H1 (cell line): Measurements from ENCODE around the gene MT4. TPM values are rescaled to one million over a fixed set of nuclear protein-coding genes. Genes with fewer than 3 reads are reported as not detected.

Experiments used
- CTCF ChIA-PET: fragments of 300-600 bp; sonication (Branson Sonifier 250); formaldehyde crosslinking; loops from one replicate; lab custom pipeline; 2021; ENCODE audit not compliant: partially characterized antibody; lab: Charles Lee
- POLR2A ChIA-PET: fragments of 300-600 bp; sonication (Branson Sonifier 250); formaldehyde crosslinking; loops from one replicate; lab custom pipeline; 2021; ENCODE audit warnings: inconsistent platforms; ENCODE audit not compliant: partially characterized antibody; lab: Charles Lee
- DNase-seq, 2 experiments: peaks; one replicate each; pipeline versions ENCODE4 v3.0.0 to v3.0.0-alpha.2; 2010 to 2022; ENCODE audit warnings: low spot score in 2 of 2, low read depth in 1 of 2, mixed read lengths in 1 of 2
- FAIRE-seq: peaks from 2 replicates; lab custom pipeline; 2011; peaks lifted over from hg19 to GRCh38; lab: Jason Lieb, UNC
- H2AFZ ChIP-seq: 2 replicates; pipeline ENCODE4 v1.8.1; 2012; ENCODE audit warnings: low read length, inconsistent platforms
- H2AK5ac ChIP-seq: 2 replicates; pipeline ENCODE4 v1.6.1; 2013; ENCODE audit warnings: low read depth, low read length
- H2BK120ac ChIP-seq: replicated peaks from 2 replicates; pipeline ENCODE3; 2013; ENCODE audit warnings: low read depth, low read length, inconsistent platforms
- H2BK12ac ChIP-seq: 2 replicates; pipeline ENCODE4 v1.6.1; 2013; ENCODE audit warnings: low read depth, low read length
- H2BK15ac ChIP-seq: 2 replicates; pipeline ENCODE4 v1.6.1; 2013; ENCODE audit warnings: low read length
- H2BK20ac ChIP-seq: 2 replicates; pipeline ENCODE4 v1.6.1; 2013; ENCODE audit warnings: low read length
- H2BK5ac ChIP-seq: 2 replicates; pipeline ENCODE4 v1.6.1; 2013; ENCODE audit warnings: low read depth, low read length
- H3K14ac ChIP-seq: 2 replicates; pipeline ENCODE4 v1.6.1; 2013; ENCODE audit warnings: inconsistent platforms; ENCODE audit not compliant: insufficient read length
- H3K18ac ChIP-seq: 2 replicates; pipeline ENCODE4 v1.6.1; 2013; ENCODE audit warnings: low read length; ENCODE audit errors: extremely low read depth
- H3K23ac ChIP-seq: 2 replicates; pipeline ENCODE4 v1.6.1; 2013; ENCODE audit warnings: inconsistent platforms; ENCODE audit not compliant: insufficient read length
- H3K23me2 ChIP-seq: 2 replicates; pipeline ENCODE4 v1.6.1; 2013; ENCODE audit warnings: low read depth, low read length
- H3K27ac ChIP-seq: 2 replicates; pipeline ENCODE4 v1.6.1; 2011; ENCODE audit warnings: low read depth, low read length, inconsistent platforms
- H3K27me3 ChIP-seq, 4 experiments: replicated peaks in 1 of 4; 1 replicate in 1 of 4; 2 replicates in 3 of 4; pipeline versions ENCODE4 v1.6.1 to v1.8.1; 2011 to 2013; ENCODE audit warnings: low read length in 3 of 4, mild to moderate bottlenecking in 3 of 4, inconsistent platforms in 2 of 4, mixed read lengths in 2 of 4, moderate library complexity in 1 of 4; ENCODE audit not compliant: control insufficient read depth in 3 of 4, insufficient read depth in 3 of 4; ENCODE audit errors: extremely low read depth in 1 of 4
- H3K36me3 ChIP-seq, 4 experiments: 2 replicates each; pipeline versions ENCODE4 v1.6.1 to v1.8.1; 2011 to 2013; ENCODE audit warnings: mild to moderate bottlenecking in 4 of 4, low read length in 3 of 4, moderate library complexity in 2 of 4, control low read depth in 1 of 4, inconsistent platforms in 1 of 4; ENCODE audit not compliant: insufficient read depth in 4 of 4, control insufficient read depth in 2 of 4
- H3K4ac ChIP-seq: replicated peaks from 2 replicates; pipeline ENCODE3; 2013; ENCODE audit warnings: low read length, low read depth, mixed read lengths, inconsistent platforms; ENCODE audit not compliant: insufficient read length
- H3K4me1 ChIP-seq, 4 experiments: replicated peaks in 1 of 4; 1 replicate in 1 of 4; 2 replicates in 3 of 4; pipeline versions ENCODE4 v1.6.1 to v1.8.1; 2011 to 2013; ENCODE audit warnings: low read length in 3 of 4, inconsistent platforms in 2 of 4, mixed read lengths in 1 of 4; ENCODE audit not compliant: insufficient read depth in 4 of 4, control insufficient read depth in 3 of 4
- H3K4me2 ChIP-seq, 2 experiments: 2 replicates each; pipeline versions ENCODE4 v1.6.1 to v1.8.1; 2011 to 2013; ENCODE audit warnings: low read depth in 2 of 2, low read length in 2 of 2, control low read depth in 1 of 2, inconsistent platforms in 1 of 2, mild to moderate bottlenecking in 1 of 2; ENCODE audit not compliant: insufficient read depth in 1 of 2
- H3K4me3 ChIP-seq, 4 experiments: fragments of 200-600, 300-600 bp in 1 of 4; sonication (generic), shearing (Covaris generic), sonication (Bioruptor Twin) in 1 of 4; 2 replicates each; pipeline versions ENCODE4 v1.5.1 to v1.8.1; 2011 to 2016; ENCODE audit warnings: low read length in 4 of 4, low read depth in 3 of 4, control low read depth in 2 of 4, inconsistent platforms in 2 of 4, mild to moderate bottlenecking in 2 of 4, mixed read lengths in 1 of 4, moderate library complexity in 1 of 4; ENCODE audit not compliant: insufficient read depth in 2 of 4; ENCODE audit errors: extremely low read depth in 1 of 4
- H3K56ac ChIP-seq: replicated peaks from 2 replicates; pipeline ENCODE3; 2013; ENCODE audit warnings: low read depth, mild to moderate bottlenecking, mixed read lengths, low read length, inconsistent platforms; ENCODE audit not compliant: insufficient read length
- H3K79me1 ChIP-seq: 2 replicates; pipeline ENCODE4 v1.6.1; 2013; ENCODE audit warnings: low read depth, low read length, control low read depth
- H3K79me2 ChIP-seq, 2 experiments: 2 replicates each; pipeline versions ENCODE4 v1.6.1 to v1.8.1; 2012 to 2013; ENCODE audit warnings: low read length in 2 of 2, mild to moderate bottlenecking in 2 of 2, inconsistent platforms in 1 of 2; ENCODE audit not compliant: insufficient read depth in 2 of 2, control insufficient read depth in 1 of 2
- H3K9ac ChIP-seq, 4 experiments: replicated peaks in 1 of 4; 1 replicate in 1 of 4; 2 replicates in 3 of 4; pipeline versions ENCODE4 v1.6.1 to v1.8.1; 2011 to 2013; ENCODE audit warnings: low read depth in 3 of 4, low read length in 3 of 4, control low read depth in 2 of 4, mild to moderate bottlenecking in 2 of 4, moderate library complexity in 2 of 4, inconsistent platforms in 1 of 4; ENCODE audit errors: extremely low read depth in 1 of 4
- H3K9me3 ChIP-seq, 2 experiments: 2 replicates each; pipeline versions ENCODE4 v1.6.1 to v1.8.1; 2012 to 2013; ENCODE audit warnings: mild to moderate bottlenecking in 2 of 2, moderate library complexity in 2 of 2, control low read depth in 1 of 2, inconsistent platforms in 1 of 2, low read depth in 1 of 2, low read length in 1 of 2, mixed read lengths in 1 of 2; ENCODE audit not compliant: insufficient read depth in 2 of 2
- H4K20me1 ChIP-seq, 2 experiments: replicated peaks in 1 of 2; 2 replicates each; pipeline versions ENCODE3 to v1.8.1; 2011 to 2013; ENCODE audit warnings: inconsistent platforms in 2 of 2, low read length in 2 of 2, mild to moderate bottlenecking in 1 of 2; ENCODE audit not compliant: insufficient read depth in 2 of 2, control insufficient read depth in 1 of 2
- H4K5ac ChIP-seq: 2 replicates; pipeline ENCODE4 v1.6.1; 2013; ENCODE audit warnings: low read length, low read depth, mixed read lengths, inconsistent platforms; ENCODE audit not compliant: insufficient read length
- H4K8ac ChIP-seq: 2 replicates; pipeline ENCODE4 v1.8.0; 2013; ENCODE audit warnings: mild to moderate bottlenecking, moderate library complexity, low read length, inconsistent platforms; ENCODE audit not compliant: insufficient read depth; ENCODE audit errors: extremely low read depth
- H4K91ac ChIP-seq: replicated peaks from 2 replicates; pipeline ENCODE3; 2013; ENCODE audit warnings: low read length, mixed read lengths, inconsistent platforms; ENCODE audit not compliant: insufficient read length
- BCL11A ChIP-seq, 2 experiments: IDR thresholded peaks; one replicate each; pipeline ENCODE4 v1.6.1; 2011; ENCODE audit warnings: low read depth in 2 of 2, low read length in 2 of 2, mild to moderate bottlenecking in 2 of 2
- BRCA1 ChIP-seq: IDR thresholded peaks from 2 replicates; pipeline ENCODE4 v1.6.1; 2012; ENCODE audit warnings: low read depth, low read length, improper control_type of control experiment
- CREB1 ChIP-seq: IDR thresholded peaks from 2 replicates; pipeline ENCODE4 v1.6.1; 2012; ENCODE audit warnings: inconsistent platforms
- CTCF ChIP-seq, 3 experiments: IDR thresholded peaks; 1 replicate in 2 of 3; 2 replicates in 1 of 3; pipeline versions ENCODE4 v1.5.1 to v1.6.1; 2011; ENCODE audit warnings: low read length in 3 of 3, mild to moderate bottlenecking in 3 of 3, inconsistent platforms in 2 of 3, low read depth in 1 of 3, moderate library complexity in 1 of 3; ENCODE audit not compliant: insufficient read depth in 1 of 3; ENCODE audit errors: control extremely low read depth in 1 of 3
- FOSL1 ChIP-seq: IDR thresholded peaks from 2 replicates; pipeline ENCODE4 v1.6.1; 2011; ENCODE audit warnings: mild to moderate bottlenecking, low read depth, low read length, moderate library complexity; ENCODE audit not compliant: insufficient read depth
- GABPA ChIP-seq: IDR thresholded peaks from 2 replicates; pipeline ENCODE4 v1.6.1; 2011; ENCODE audit warnings: mild to moderate bottlenecking, low read length, moderate library complexity, borderline replicate concordance; ENCODE audit not compliant: insufficient read depth
- HDAC2 ChIP-seq, 2 experiments: fragments of 300-600 bp in 1 of 2; sonication (generic) in 1 of 2; IDR thresholded peaks; 2 replicates each; pipeline ENCODE4 v1.6.1; 2011 to 2012; ENCODE audit warnings: low read depth in 2 of 2, low read length in 2 of 2, mild to moderate bottlenecking in 2 of 2, moderate library complexity in 2 of 2, borderline replicate concordance in 1 of 2, inconsistent platforms in 1 of 2
- KDM1A ChIP-seq: fragments of 200-600, 300-600 bp; sonication (generic); IDR thresholded peaks from 2 replicates; pipeline ENCODE4 v1.7.1; 2016; ENCODE audit warnings: mild to moderate bottlenecking, low read length, borderline replicate concordance
- TAF1 ChIP-seq: IDR thresholded peaks from 2 replicates; pipeline ENCODE4 v1.6.1; 2011; ENCODE audit warnings: mild to moderate bottlenecking, low read depth, low read length
- TEAD4 ChIP-seq: IDR thresholded peaks from 2 replicates; pipeline ENCODE4 v1.6.1; 2012; ENCODE audit warnings: low read depth, low read length, inconsistent platforms, mixed read lengths
- ZNF274 ChIP-seq: IDR thresholded peaks from 2 replicates; pipeline ENCODE4 v1.7.0; 2012; ENCODE audit warnings: low read length, borderline replicate concordance; ENCODE audit errors: extremely low read depth
- WGBS, 2 experiments: shearing (Covaris generic) in 1 of 2; methylation state at CpG; one replicate each; pipeline versions ENCODE4 v1.1.6 to v1.1.7; 2013 to 2015; ENCODE audit warnings: low lambda C conversion rate in 2 of 2, mixed read lengths in 2 of 2, inconsistent platforms in 1 of 2, low coverage in 1 of 2, missing lambda C conversion rate in 1 of 2; ENCODE audit not compliant: insufficient replicate concordance in 2 of 2, insufficient coverage in 1 of 2, insufficient read length in 1 of 2; ENCODE audit errors: extremely low coverage in 1 of 2, missing lambda C conversion rate in 1 of 2; 5-methylcytosine and 5-hydroxymethylcytosine counted together
- polyA plus RNA-seq, 7 experiments: library from polyadenylated mRNA; depleted of rRNA in 3 of 7; stranded (reverse) in 5 of 7; unstranded in 2 of 7; fragments of >200 nt in 5 of 7; fragments of 200-250 nt in 2 of 7; gene quantifications; 1 replicate in 5 of 7; 2 replicates in 1 of 7; 4 replicates in 1 of 7; pipeline versions ENCODE4 v1.2.1 to v1.2.3, GENCODE V29; 2011 to 2013; ENCODE audit warnings: missing spikeins in 2 of 7, mixed read lengths in 2 of 7
- total RNA-seq: library from RNA; stranded (reverse); fragmentation: NEBNext Ultra II Directional; extraction: Animal tissue kit (Norgen Biotek cat#: 25700); gene quantifications from 2 replicates; pipeline ENCODE4 v1.2.1, GENCODE V29; 2021

Gene MT4
- total and polyA plus RNA-seq, 2 of the 8 experiments (the other 6 are each of a cell fraction or from before 2014, with no cell fraction given): not detected

GRCh38 chr16:56542039-56542438 is 22.8 kb upstream of the MT4 start:
- DNase-seq (no peak), FAIRE-seq (no peak)
- Histone ChIP-seq H4K20me1 (no peaks in the 10 kb centered on the region), H3K18ac (no peak overlapping the region), H3K56ac (no peak overlapping the region), H4K8ac (no peak overlapping the region), H3K36me3 (no peaks in the 10 kb centered on the region), H3K23ac (no peak overlapping the region), H3K9me3 (no peaks in the 10 kb centered on the region), H3K4ac (no peak overlapping the region), H3K27ac (no peak overlapping the region), H3K4me2 (no peak overlapping the region), H3K4me1 (peaks cover 2 to 4% (median 3%) of the 10 kb centered on the region in 4 experiments; a peak in 5 of 7 replicates), H2AFZ (no peak overlapping the region), H3K23me2 (no peaks in the 10 kb centered on the region), H4K5ac (no peak overlapping the region), H3K14ac (no peak overlapping the region), H3K27me3 (peaks cover 0 to 7% (median 6%) of the 10 kb centered on the region in 4 experiments; a peak in 3 of 7 replicates), H2BK5ac (no peak overlapping the region), H3K79me1 (no peaks in the 10 kb centered on the region), H2BK15ac (no peak overlapping the region), H4K91ac (no peak overlapping the region), H2BK20ac (no peak overlapping the region), H3K4me3 (no peak overlapping the region), H3K9ac (no peak overlapping the region), H3K79me2 (no peaks in the 10 kb centered on the region), H2AK5ac (no peak overlapping the region), H2BK120ac (no peak overlapping the region), H2BK12ac (no peak overlapping the region)
- CTCF ChIA-PET: interaction anchor here (1.0 kb wide), 1 partner anchor 73 kb away, joined by 3 read pairs; no protein-coding TSS in a partner anchor
- 40% methylated on average over 2 of the region's 2 CpGs; no CpG with 5 or more reads in 1 of the 2 experiments for WGBS, 2 experiments
- POLR2A ChIA-PET: no interaction called here
- no peak for TF ChIP-seq FOSL1
- no peak for TF ChIP-seq GABPA
- TF ChIP-seq CTCF (IDR thresholded peaks at IDR 0.05; ENCODE audit: control extremely low read depth in 1 of 3, insufficient read depth in 1 of 3, low read depth in 1 of 3, low read length in 3 of 3): no peak
- TF ChIP-seq CREB1: no peak
- no peak for TF ChIP-seq BCL11A (IDR thresholded peaks at IDR 0.05; ENCODE audit: low read depth in 2 of 2, low read length in 2 of 2)
- no peak for TF ChIP-seq BRCA1
- TF ChIP-seq TAF1: no peak
- no peak for TF ChIP-seq ZNF274
- TF ChIP-seq KDM1A: no peak
- no peak for TF ChIP-seq HDAC2 (IDR thresholded peaks at IDR 0.05; ENCODE audit: borderline replicate concordance in 1 of 2, low read depth in 2 of 2, low read length in 2 of 2)
- TF ChIP-seq TEAD4: no peak
